ENCODE measurements around the gene SPG11.
"Not testable (repeated sequence)": the region's sequence is repeated elsewhere in the genome, so short reads cannot be mapped to it uniquely, and the experiment has no call there.

SPG11 gene

GRCh38 chr15:44549152-44549551 is 114.3 kb downstream of the SPG11 start:
- DNase-seq = not testable (repeated sequence)

GRCh38 chr15:44545913-44546802 is 117.3 kb downstream of the SPG11 start:
- DNase-seq = no peak

GRCh38 chr15:44544745-44545144 is 118.7 kb downstream of the SPG11 start:
- DNase-seq = not testable (repeated sequence)

- no peak for DNase-seq
Observed at GRCh38 chr15:44542596-44542995, 120.9 kb downstream of the SPG11 start.

- DNase-seq = no peak
Observed at GRCh38 chr15:44541282-44541958, 122.0 kb downstream of the SPG11 start.

GRCh38 chr15:44537735-44538240 is 125.7 kb downstream of the SPG11 start:
- no peak for DNase-seq

GRCh38 chr15:44536962-44537734 is 126.3 kb downstream of the SPG11 start, which contains the start of gene EIF3J:
EIF3J (plus strand) TSS chr15:44537147; CDS start chr15:44537195, 48 bp downstream.
- peak; percentile 74 for DNase-seq

- DNase-seq = peak; percentile 74
Observed at GRCh38 chr15:44536302-44536961, 127.0 kb downstream of the SPG11 start.

GRCh38 chr15:44535523-44536301 is 127.8 kb downstream of the SPG11 start:
- no peak for DNase-seq

- no peak for DNase-seq
Observed at GRCh38 chr15:44535092-44535491, 128.4 kb downstream of the SPG11 start.

- DNase-seq = no peak
Observed at GRCh38 chr15:44532689-44533088, 130.8 kb downstream of the SPG11 start.

GRCh38 chr15:44532275-44532674 is 131.2 kb downstream of the SPG11 start:
- DNase-seq = not testable (repeated sequence)

- DNase-seq = no peak
Observed at GRCh38 chr15:44530653-44531052, 132.8 kb downstream of the SPG11 start.

GRCh38 chr15:44529864-44530604 is 133.4 kb downstream of the SPG11 start:
- DNase-seq = no peak

- DNase-seq = no peak
Observed at GRCh38 chr15:44527241-44527640, 136.2 kb downstream of the SPG11 start.

GRCh38 chr15:44525018-44525417 is 138.4 kb downstream of the SPG11 start:
- DNase-seq = no peak

GRCh38 chr15:44519537-44519936 is 143.9 kb downstream of the SPG11 start:
- DNase-seq = no peak

GRCh38 chr15:44516436-44516835 is 147.0 kb downstream of the SPG11 start:
- DNase-seq = no peak

All from NCI-H187 treated with DMSO at 0.1 percent for 48 hours (cell line).